ENCODE measurements around the gene CACNA1B. TPM values are rescaled to one million over a fixed set of nuclear protein-coding genes. Genes with fewer than 3 reads are reported as not detected.

Gene CACNA1B
- polyA plus RNA-seq, 1 of the 3 experiments (the other 2 are of a cell fraction) = 0.03 TPM

- CTCF ChIA-PET = interaction anchor here (1.1 kb wide), 1 partner anchor 395 kb away, joined by 4 read pairs; no protein-coding TSS in a partner anchor
Observed at GRCh38 chr9:138067613-138068367, 190.2 kb downstream of the CACNA1B start.

More at GRCh38 chr9:138067613-138068367, 190.2 kb downstream of the CACNA1B start:
- no peak for DNase-seq
- H3K36me3 ChIP-seq (replicated peaks in 1 of 2; ENCODE audit: control insufficient read depth in 1 of 2, insufficient read depth in 2 of 2, low read length in 1 of 2) = no peaks in the 10 kb centered on the region
- H3K4me2 ChIP-seq = no peak overlapping the region
- no peak overlapping the region for H3K4me3 ChIP-seq (ENCODE audit: low read depth in 2 of 2, low read length in 1 of 2)
- H3K27me3 ChIP-seq (ENCODE audit: insufficient read depth) = no peaks in the 10 kb centered on the region
- WGBS (ENCODE audit: low lambda C conversion rate) = 64% methylated on average over 15 of the region's 17 CpGs
- H2AFZ ChIP-seq (ENCODE audit: low read depth) = no peak overlapping the region
- H3K27ac ChIP-seq (ENCODE audit: low read depth in 2 of 2, low read length in 1 of 2) = no peak overlapping the region
- TF ChIP-seq RAD21 (IDR thresholded peaks at IDR 0.05; ENCODE audit: low read length) (no peak), RFX5 (IDR thresholded peaks at IDR 0.05; ENCODE audit: low read length) (no peak), SMC3 (IDR thresholded peaks at IDR 0.05; ENCODE audit: low read depth, low read length) (no peak), TAF1 (IDR thresholded peaks at IDR 0.05; ENCODE audit: borderline replicate concordance, low read depth, low read length) (no peak), GATA2 (CRISPR knock-in tag; IDR thresholded peaks at IDR 0.05) (no peak), USF2 (IDR thresholded peaks at IDR 0.05; ENCODE audit: borderline replicate concordance, low read depth, low read length) (no peak), CHD2 (IDR thresholded peaks at IDR 0.05; ENCODE audit: low read length, partially characterized antibody) (no peak), SIN3A (IDR thresholded peaks at IDR 0.05; ENCODE audit: borderline replicate concordance, low read depth, low read length) (no peak), FOSL2 (IDR thresholded peaks at IDR 0.05; ENCODE audit: borderline replicate concordance, low read depth) (no peak), ZBTB33 (IDR thresholded peaks at IDR 0.05; ENCODE audit: borderline replicate concordance, low read depth) (no peak), MXI1 (IDR thresholded peaks at IDR 0.05; ENCODE audit: low read depth, low read length) (no peak), EP300 (IDR thresholded peaks at IDR 0.05; ENCODE audit: borderline replicate concordance in 1 of 2, low read depth in 1 of 2, low read length in 1 of 2) (no peak)
- TF ChIP-seq, protein P1, sequence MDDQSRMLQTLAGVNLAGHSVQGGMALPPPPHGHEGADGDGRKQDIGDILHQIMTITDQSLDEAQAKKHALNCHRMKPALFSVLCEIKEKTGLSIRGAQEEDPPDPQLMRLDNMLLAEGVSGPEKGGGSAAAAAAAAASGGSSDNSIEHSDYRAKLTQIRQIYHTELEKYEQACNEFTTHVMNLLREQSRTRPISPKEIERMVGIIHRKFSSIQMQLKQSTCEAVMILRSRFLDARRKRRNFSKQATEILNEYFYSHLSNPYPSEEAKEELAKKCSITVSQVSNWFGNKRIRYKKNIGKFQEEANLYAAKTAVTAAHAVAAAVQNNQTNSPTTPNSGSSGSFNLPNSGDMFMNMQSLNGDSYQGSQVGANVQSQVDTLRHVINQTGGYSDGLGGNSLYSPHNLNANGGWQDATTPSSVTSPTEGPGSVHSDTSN (IDR thresholded peaks at IDR 0.05) = no peak
- H3K9me2 ChIP-seq = no peaks in the 10 kb centered on the region
- no peaks in the 10 kb centered on the region for H3K79me2 ChIP-seq (ENCODE audit: insufficient read depth)
- no peaks in the 10 kb centered on the region for H3K9me3 ChIP-seq
- peaks cover 0 to 18% of the 10 kb centered on the region in 2 experiments; a peak in 2 of 4 replicates for H3K4me1 ChIP-seq (ENCODE audit: control insufficient read depth in 1 of 2, insufficient read depth in 2 of 2, low read depth in 1 of 2, low read length in 1 of 2)
- H4K20me1 ChIP-seq (ENCODE audit: insufficient read depth) = no peaks in the 10 kb centered on the region
- H3K9ac ChIP-seq = no peak overlapping the region
- H3F3A ChIP-seq (replicated peaks; ENCODE audit: insufficient read depth) = no peaks in the 10 kb centered on the region
- POLR2A ChIA-PET = no interaction called here

Data from SK-N-SH (cell line).